KMS-11 (cell line): ENCODE measurements around the gene OR52E5.

Source experiments
- H2AFZ ChIP-seq: fragments of 200-600 bp; sonication (generic); 2 replicates; pipeline ENCODE4 v1.6.1; 2016; ENCODE audit warnings: antibody characterized with exemption, mixed run types, low read depth
- H3K27ac ChIP-seq: fragments of 200-600 bp; sonication (generic); 2 replicates; pipeline ENCODE4 v1.6.1; 2016; ENCODE audit warnings: mild to moderate bottlenecking, mixed run types
- H3K27me3 ChIP-seq: fragments of 200-600 bp; sonication (generic); 2 replicates; pipeline ENCODE4 v1.6.1; 2017; ENCODE audit warnings: mild to moderate bottlenecking, low read depth, mixed run types, moderate library complexity; ENCODE audit not compliant: insufficient read depth
- H3K36me3 ChIP-seq: fragments of 200-600 bp; sonication (generic); 2 replicates; pipeline ENCODE4 v1.6.1; 2017; ENCODE audit warnings: mild to moderate bottlenecking, mixed run types; ENCODE audit not compliant: insufficient read depth
- H3K4me1 ChIP-seq: fragments of 200-600 bp; sonication (generic); 2 replicates; pipeline ENCODE4 v1.6.1; 2016; ENCODE audit warnings: mild to moderate bottlenecking, low read depth, mixed run types; ENCODE audit not compliant: poor library complexity, severe bottlenecking
- H3K4me2 ChIP-seq: fragments of 200-600 bp; sonication (generic); 2 replicates; pipeline ENCODE4 v1.7.0; 2016; ENCODE audit warnings: mild to moderate bottlenecking, mixed run types
- H3K4me3 ChIP-seq: fragments of 200-600 bp; sonication (generic); IDR thresholded peaks from 2 replicates; pipeline ENCODE4 v1.6.1; 2017; ENCODE audit warnings: low read depth, low read length, mixed read lengths; ENCODE audit not compliant: insufficient read depth
- H3K79me2 ChIP-seq: fragments of 200-600 bp; sonication (generic); 2 replicates; pipeline ENCODE4 v1.6.1; 2016; ENCODE audit warnings: low read depth, mixed run types; ENCODE audit not compliant: insufficient read depth
- H3K9ac ChIP-seq: fragments of 200-600 bp; sonication (generic); 2 replicates; pipeline ENCODE4 v1.6.1; 2016; ENCODE audit warnings: mild to moderate bottlenecking, mixed run types
- H4K20me1 ChIP-seq: fragments of 200-600 bp; sonication (generic); 2 replicates; pipeline ENCODE4 v1.6.1; 2016; ENCODE audit warnings: mild to moderate bottlenecking, mixed run types; ENCODE audit not compliant: insufficient read depth
- TF ChIP-seq, protein P1 (sequence below): fragments of 200-600 bp; sonication (generic); conservative IDR thresholded peaks from 2 replicates; pipeline ENCODE4 v1.6.1; 2017; ENCODE audit warnings: low read depth, mild to moderate bottlenecking, antibody characterized with exemption, low read length, moderate library complexity, mixed read lengths

Gene OR52E5

GRCh38 chr11:5923794-5924193 is 30.8 kb downstream of the OR52E5 start:
- no peak overlapping the region for H3K27ac ChIP-seq
- no peaks in the 10 kb centered on the region for H3K79me2 ChIP-seq
- H3K36me3 ChIP-seq = no peaks in the 10 kb centered on the region

DNA sequence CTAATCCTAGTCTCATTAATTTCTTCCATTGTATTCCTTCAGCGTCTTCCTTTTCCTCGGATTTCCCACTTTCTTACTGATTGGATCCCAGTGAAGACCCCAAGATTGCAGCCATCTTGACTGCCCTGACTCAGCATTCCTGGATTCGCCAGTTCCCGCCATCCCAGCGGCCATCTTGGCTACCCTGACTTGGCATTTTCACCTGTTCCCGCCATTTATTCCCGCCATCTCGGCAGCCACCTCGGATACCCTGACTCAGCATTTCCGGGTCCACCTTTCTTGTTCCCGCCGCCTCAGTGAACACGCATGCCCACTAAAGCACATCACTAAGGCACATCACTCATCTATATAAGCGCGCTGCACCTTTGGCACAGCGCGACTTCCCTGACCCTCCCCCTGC is 35.3 kb downstream of the OR52E5 start:
- TF ChIP-seq, protein P1, sequence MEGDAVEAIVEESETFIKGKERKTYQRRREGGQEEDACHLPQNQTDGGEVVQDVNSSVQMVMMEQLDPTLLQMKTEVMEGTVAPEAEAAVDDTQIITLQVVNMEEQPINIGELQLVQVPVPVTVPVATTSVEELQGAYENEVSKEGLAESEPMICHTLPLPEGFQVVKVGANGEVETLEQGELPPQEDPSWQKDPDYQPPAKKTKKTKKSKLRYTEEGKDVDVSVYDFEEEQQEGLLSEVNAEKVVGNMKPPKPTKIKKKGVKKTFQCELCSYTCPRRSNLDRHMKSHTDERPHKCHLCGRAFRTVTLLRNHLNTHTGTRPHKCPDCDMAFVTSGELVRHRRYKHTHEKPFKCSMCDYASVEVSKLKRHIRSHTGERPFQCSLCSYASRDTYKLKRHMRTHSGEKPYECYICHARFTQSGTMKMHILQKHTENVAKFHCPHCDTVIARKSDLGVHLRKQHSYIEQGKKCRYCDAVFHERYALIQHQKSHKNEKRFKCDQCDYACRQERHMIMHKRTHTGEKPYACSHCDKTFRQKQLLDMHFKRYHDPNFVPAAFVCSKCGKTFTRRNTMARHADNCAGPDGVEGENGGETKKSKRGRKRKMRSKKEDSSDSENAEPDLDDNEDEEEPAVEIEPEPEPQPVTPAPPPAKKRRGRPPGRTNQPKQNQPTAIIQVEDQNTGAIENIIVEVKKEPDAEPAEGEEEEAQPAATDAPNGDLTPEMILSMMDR = no peak
- no peaks in the 10 kb centered on the region for H3K79me2 ChIP-seq
- H3K27ac ChIP-seq = no peak overlapping the region
- no peak overlapping the region for H3K4me3 ChIP-seq
- no peak overlapping the region for H3K4me2 ChIP-seq
- peaks cover 3% of the 10 kb centered on the region for H3K4me1 ChIP-seq
- H2AFZ ChIP-seq = no peak overlapping the region
- H3K27me3 ChIP-seq = no peaks in the 10 kb centered on the region
- H4K20me1 ChIP-seq = no peaks in the 10 kb centered on the region
- H3K36me3 ChIP-seq = no peaks in the 10 kb centered on the region
- no peak overlapping the region for H3K9ac ChIP-seq

More at GRCh38 chr11:5923794-5924193, 30.8 kb downstream of the OR52E5 start:
- peaks cover 8% of the 10 kb centered on the region for H3K4me1 ChIP-seq
- H2AFZ ChIP-seq = no peak overlapping the region
- H3K27me3 ChIP-seq = no peaks in the 10 kb centered on the region
- H3K4me2 ChIP-seq = no peak overlapping the region
- TF ChIP-seq, protein P1 = no peak
- no peak overlapping the region for H3K9ac ChIP-seq
- H4K20me1 ChIP-seq = no peaks in the 10 kb centered on the region
- H3K4me3 ChIP-seq = no peak overlapping the region

GRCh38 chr11:5928811-5929210 is 35.8 kb downstream of the OR52E5 start:
- Histone ChIP-seq H3K27ac (no peak overlapping the region), H3K79me2 (no peaks in the 10 kb centered on the region), H3K9ac (no peak overlapping the region), H3K4me2 (no peak overlapping the region), H3K4me3 (no peak overlapping the region), H2AFZ (no peak overlapping the region), H4K20me1 (no peaks in the 10 kb centered on the region), H3K4me1 (no peaks in the 10 kb centered on the region), H3K36me3 (no peaks in the 10 kb centered on the region), H3K27me3 (no peaks in the 10 kb centered on the region)
- TF ChIP-seq, protein P1 = no peak

DNA sequence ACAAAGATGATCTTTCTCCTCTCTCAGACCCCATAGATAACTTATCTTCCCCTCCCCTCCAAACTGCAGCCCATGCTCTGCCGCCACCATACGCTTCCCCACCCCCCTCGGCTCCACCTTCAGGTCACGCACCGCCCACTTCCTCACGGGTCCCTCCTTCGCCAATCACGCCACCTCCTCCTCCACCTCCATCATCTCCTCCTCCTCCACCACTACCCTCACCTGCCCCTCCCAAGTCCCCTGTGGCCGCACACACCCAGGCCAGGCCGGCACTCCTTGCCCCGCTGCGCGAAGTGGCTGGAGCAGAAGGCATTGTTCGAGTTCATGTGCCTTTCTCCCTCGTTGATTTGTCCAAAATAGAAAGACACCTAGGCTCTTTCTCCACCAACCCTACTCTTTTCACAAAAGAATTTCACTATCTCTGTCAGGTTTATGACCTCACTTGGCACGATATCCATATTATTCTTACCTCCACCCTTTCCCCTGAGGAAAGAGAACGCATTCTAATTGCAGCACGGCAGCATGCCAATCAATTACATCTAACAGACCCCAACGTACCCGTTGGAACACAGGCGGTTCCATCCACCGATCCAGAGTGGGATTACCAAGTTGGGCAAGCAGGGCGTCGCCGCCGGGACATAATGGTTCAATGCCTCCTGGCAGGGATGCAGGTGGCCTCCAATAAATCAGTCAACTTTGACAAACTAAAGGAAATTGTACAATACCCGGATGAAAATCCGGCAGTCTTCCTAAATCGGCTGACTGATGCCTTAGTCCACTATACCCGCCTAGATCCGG is 36.8 kb downstream of the OR52E5 start:
- Histone ChIP-seq H3K27me3 (no peaks in the 10 kb centered on the region), H3K4me1 (no peaks in the 10 kb centered on the region), H3K9ac (no peak overlapping the region), H4K20me1 (no peaks in the 10 kb centered on the region), H3K36me3 (no peaks in the 10 kb centered on the region), H3K4me2 (no peak overlapping the region), H3K79me2 (no peaks in the 10 kb centered on the region), H2AFZ (no peak overlapping the region), H3K4me3 (no peak overlapping the region), H3K27ac (no peak overlapping the region)
- TF ChIP-seq, protein P1 = no peak
